ENCODE results near the gene THBS3. TPM values are rescaled to one million over a fixed set of nuclear protein-coding genes. Genes with fewer than 3 reads are reported as not detected.
"Not testable (repeated sequence)": the region's sequence is repeated elsewhere in the genome, so short reads cannot be mapped to it uniquely, and the experiment has no call there.

Gene THBS3
- total RNA-seq, 1 experiment from 2014 or later = 75.4 TPM

DNA sequence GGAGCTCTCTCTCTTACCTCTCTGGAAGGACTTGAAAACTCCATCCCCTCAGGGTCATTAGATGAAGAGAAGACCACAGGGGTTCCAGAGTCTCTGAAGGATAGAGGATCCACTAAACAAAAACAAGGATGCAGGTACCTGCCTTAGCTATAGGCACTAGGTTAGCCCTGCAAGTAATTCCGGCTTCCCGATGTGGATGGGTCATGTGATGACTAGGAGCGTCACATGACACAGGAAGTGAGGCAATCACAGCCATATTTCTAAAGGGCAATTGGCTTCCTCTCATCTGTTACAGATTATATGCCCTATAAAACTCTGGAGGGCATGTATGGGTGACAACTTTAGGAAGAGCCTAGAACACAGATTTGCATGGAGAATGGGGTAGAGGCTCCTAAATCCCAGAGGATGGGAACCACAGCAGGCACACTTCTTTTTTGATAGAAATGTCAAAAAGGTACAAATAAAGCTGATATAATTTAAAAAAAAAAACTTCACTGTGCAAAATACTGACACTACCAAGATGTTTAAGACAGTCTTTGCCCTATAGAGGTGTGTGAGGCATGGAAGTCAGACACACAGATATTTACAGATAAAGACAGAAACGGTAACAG lies 33.5 kb upstream of the THBS3 start:
- DNase-seq (ENCODE audit: low spot score) = peak; percentile 92
- in situ Hi-C loops (cut with HindIII; ENCODE audit: low sequenced_read_pairs) = no loop called here

DNA sequence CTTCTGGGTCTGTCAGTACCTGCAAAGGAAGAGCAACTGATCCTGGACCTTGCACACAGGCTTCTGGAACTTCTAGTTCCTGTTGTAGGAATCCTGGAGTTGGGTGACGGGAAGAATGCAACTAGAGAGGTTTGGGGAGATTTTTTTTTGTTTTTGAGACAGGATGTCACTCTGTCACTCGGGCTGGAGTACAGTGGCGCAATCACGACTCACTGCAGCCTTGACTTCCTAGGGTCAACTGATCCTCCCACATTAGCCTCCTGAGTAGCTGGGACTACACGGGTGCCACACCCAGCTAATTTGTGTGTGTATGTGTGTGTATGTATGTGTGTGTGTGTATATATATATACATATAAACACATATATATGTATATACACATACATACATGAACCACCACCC lies 28.8 kb upstream of the THBS3 start:
- in situ Hi-C loops (cut with HindIII; ENCODE audit: low sequenced_read_pairs) = no loop called here

DNA sequence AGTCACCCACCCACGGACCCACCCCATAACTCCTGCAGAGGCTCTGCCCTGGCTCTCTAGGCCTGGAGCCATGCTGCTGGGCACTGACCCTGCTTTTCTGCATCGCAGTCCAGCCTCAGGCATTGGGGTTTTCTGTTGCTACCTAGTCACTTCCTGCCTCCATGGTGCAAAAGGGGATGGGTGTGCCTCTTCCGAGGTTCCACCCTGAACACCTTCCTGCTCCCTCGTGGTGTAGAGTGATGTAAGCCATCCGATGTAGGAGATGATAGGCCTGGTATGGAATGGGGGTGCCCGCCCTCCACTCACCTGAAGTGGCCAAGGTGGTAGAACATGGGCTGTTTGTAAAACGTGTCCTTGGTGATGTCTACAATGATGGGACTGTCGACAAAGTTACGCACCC lies 27.7 kb upstream of the THBS3 start:
- DNase-seq (ENCODE audit: low spot score); in situ Hi-C loops (cut with HindIII; ENCODE audit: low sequenced_read_pairs): not testable (repeated sequence)

More for the DNA sequence above, 28.8 kb upstream of the THBS3 start:
- DNase-seq (ENCODE audit: low spot score) = no peak

DNA sequence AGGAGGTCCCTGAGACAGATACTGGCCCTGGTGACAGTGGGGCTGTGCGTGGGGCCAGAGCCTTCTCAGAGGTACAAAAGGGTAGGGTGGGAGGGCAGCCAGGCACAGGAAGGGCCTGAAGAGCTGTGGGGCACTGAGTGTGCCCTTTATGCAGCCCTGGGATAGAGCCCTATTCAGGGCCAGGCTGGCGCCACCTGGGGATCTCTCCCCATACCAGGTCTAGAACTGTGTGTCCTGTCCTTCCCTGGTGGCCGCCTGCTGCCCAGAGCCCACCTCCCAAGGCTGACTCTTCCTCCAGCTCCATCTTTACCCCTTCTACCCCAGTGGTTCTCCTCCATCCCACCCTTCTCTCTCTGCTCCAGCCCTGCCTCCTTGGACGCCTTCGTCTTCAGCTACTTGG lies 25.8 kb upstream of the THBS3 start:
- DNase-seq (ENCODE audit: low spot score); in situ Hi-C loops (cut with HindIII; ENCODE audit: low sequenced_read_pairs): not testable (repeated sequence)

DNA sequence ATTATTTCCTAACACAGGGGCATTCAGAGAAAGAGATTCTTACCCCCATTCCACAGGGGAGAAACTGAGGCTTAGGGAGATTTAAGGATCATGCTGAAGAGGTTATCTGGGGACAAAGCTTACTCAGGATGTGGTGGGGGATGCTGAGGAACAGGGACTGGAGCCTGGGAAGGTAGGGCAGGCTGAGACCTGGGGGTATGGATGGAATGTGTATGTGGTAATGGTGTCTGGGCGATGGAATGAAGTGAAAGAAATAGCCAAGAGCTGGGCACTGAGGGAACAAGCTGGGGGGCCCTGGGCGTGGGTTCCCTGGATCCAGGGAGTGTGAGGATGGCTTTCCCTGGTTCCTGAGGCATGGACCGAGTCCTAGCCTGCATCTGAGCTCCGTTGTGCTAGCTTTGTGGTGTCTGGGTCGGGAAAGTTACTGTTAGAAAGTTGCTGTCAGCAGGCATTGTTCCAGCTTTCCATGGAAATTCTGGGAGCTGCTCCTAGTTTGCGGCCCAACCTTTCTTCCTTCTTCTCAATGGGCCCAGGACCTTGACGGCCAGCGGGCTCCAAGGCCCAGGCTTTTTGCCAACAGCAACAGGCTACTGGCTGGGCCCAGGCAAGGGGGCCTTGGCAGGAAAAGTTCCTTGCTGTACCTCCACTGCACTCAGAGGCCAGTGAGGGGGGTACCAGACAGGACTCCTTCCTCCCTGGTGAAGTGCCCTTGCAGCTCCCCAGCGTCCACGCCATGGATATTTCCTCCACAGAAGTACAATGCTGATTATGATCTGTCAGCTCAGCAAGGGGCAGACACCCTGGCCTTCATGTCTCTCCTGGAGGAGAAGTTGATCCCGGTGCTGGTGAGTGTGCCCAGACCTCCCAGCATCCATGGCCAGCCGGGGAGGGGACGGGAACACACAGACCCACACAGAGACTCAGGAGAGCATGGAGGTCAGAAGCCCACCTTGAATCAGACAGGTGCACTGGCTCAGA lies 24.6 kb upstream of the THBS3 start:
- in situ Hi-C loops (cut with HindIII; ENCODE audit: low sequenced_read_pairs); DNase-seq (ENCODE audit: low spot score): not testable (repeated sequence)

DNA sequence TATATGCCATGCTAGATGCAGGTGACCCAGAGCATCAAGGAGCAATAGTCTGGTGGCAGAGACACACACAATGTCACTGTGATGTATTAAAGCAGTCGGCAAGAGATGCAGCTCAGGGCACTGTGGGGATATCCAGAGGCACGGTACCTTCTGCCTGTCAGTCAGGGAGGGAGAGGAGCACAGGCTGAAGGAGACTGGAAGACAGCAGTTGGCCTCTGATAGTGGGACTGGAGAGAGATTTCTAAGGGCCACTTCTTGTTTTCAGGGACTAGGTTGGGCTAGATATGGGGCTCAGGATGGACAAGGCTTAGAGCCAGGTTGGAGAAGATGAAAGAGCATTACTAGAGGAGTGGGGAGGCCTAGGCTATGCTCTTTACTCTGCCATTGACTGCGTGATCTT lies 23.6 kb upstream of the THBS3 start:
- DNase-seq (ENCODE audit: low spot score) = not testable (repeated sequence)

DNA sequence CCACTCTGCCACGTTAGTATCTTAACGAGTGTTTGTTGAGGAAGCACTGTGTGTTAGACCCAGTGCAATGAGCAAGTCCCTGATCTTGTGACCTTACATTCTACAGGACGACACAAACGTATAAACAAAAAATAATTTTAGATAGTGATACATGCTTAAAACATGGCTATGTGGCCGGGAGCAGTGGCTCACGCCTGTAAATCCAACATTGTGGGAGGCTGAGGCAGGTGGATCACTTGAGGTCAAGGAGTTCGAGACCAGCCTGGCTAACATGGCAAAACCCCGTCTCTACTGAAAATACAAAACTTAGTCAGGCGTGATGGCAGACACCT lies 20.4 kb upstream of the THBS3 start:
- DNase-seq (ENCODE audit: low spot score) = no peak
- in situ Hi-C loops (cut with HindIII; ENCODE audit: low sequenced_read_pairs) = no loop called here

More for the DNA sequence above, 23.6 kb upstream of the THBS3 start:
- in situ Hi-C loops (cut with HindIII; ENCODE audit: low sequenced_read_pairs) = not testable (repeated sequence)

DNA sequence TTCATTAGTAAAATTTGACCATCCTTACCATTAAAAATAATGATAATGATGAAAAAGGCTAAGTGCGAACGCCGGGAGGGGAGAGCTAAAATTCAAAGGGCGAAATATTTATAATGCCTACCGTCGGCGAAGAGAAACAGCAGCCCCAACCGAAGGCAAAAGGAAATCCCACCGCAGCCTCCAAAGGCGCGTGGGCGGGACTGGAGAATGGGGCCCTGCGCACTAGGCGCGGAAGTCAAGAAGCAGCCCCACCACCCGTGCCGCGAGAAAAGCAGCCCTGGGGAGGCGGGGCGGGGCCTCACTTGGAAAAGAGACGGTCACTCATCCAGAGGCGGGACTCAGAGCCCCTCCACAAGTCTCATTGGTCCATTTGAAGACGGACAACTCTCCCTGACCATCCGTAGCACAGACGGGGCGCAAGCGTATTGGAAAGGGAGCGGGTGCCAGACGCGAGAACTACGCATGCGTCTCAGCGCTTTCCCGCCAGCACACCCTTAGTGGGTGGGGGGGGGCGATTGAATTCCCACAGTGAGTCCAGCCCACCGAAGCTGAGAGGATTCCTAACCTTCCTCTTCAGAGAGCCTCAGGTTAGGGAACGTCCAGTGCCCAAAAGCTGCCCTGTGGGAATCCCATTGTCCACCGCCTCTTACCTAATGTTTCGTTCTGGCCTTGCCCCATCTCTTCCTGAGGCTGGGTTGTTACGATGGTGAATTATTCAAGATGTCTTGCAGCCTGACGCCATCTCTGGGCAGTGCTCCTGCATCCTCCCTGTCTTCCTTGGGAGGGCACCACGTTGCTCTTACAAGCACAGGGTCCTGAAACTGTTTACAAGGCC lies 19.8 kb upstream of the THBS3 start:
- peak; percentile 99 for DNase-seq (ENCODE audit: low spot score)
- in situ Hi-C loops (cut with HindIII; ENCODE audit: low sequenced_read_pairs) = no loop called here

DNA sequence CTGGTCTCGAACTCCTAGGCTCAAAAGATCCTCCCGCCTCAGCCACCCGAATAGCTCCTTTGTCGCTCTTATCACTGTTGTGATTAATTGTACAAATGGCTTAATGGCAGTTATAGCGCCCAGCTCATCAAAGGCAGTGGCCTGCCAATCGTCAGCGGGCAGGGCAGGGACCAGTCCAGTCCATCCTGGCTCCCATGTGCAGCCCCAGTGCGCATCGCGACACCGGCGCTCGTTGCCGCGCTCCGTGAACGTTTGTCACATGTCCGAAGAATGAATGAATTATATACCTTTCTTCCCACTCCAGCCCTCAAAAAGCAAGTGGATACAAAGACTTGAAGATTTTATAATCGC lies 19.2 kb upstream of the THBS3 start:
- DNase-seq (ENCODE audit: low spot score) = peak; percentile 73
- in situ Hi-C loops (cut with HindIII; ENCODE audit: low sequenced_read_pairs) = no loop called here

DNA sequence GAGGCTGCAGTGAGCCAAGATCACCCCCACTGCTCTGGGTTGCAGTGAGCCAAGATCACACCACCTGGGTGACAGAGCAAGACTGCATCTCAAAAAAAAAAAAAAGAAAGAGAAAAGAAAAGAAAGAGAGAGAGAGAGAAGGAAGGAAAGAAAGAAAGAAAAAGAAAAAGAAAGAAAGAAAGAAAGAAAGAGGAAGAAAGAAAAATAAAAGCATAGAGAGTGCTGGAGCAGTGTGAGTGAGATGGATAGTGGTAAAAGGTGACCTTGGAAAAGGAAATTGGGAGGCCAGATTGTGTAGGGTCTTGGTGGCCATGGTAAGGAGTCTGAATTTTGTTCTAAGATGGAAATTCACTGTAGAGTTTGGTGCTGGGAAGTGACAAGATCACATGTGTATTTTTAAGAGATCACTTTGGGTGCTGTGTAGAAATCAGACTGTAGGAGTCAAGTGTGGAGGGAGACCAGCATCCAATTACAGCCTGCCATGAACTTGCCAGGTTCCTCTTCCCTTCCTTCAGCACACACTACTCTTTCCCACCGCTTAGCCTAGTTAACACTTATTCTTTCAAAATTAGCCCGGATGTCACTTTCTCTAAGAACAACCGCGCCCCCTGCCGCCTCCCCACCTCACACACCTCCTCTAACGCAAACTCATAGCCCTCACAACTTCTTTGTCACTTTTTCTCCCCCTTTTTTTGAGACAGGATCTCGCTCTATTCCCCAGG lies 18.7 kb upstream of the THBS3 start:
- in situ Hi-C loops (cut with HindIII; ENCODE audit: low sequenced_read_pairs) = no loop called here

DNA sequence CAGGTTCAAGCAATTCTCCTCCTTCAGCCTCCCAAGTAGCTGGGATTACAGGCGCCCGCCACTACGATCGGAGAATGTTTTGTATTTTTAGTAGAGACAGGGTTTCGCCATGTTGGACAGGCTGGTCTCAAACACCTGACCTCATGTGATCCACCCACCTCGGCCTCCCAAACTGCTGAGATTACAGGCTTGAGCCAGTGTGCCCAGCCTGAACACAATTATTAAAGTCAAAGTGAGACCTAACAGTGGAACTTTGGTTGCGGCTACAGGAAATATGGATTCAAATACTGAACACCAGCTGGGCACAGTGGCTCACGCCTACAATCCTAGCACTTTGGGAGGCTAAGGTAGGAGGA lies 17.7 kb upstream of the THBS3 start:
- DNase-seq (ENCODE audit: low spot score); in situ Hi-C loops (cut with HindIII; ENCODE audit: low sequenced_read_pairs): not testable (repeated sequence)

More for the DNA sequence above, 18.7 kb upstream of the THBS3 start:
- peak; percentile 78 for DNase-seq (ENCODE audit: low spot score)

DNA sequence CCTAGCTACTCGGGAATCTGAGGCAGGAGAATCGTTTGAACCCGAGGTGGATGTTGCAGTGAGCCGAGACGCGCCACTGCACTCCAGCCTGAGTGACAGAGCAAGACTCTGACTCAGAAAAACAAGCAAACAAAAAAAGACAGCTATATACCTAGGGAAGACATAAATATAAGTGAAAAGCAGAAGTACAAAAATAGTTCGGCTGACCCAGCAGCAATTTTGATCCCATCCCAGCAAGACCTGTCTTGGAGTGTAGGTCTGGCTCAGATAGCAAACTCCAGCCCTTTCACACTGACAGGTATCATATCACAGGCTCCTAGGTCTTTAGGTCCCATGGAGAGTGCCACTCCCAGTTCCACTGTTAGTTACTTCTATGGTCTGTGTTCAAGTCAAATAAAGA lies 15.3 kb upstream of the THBS3 start:
- DNase-seq (ENCODE audit: low spot score) = no peak
- in situ Hi-C loops (cut with HindIII; ENCODE audit: low sequenced_read_pairs) = no loop called here

DNA sequence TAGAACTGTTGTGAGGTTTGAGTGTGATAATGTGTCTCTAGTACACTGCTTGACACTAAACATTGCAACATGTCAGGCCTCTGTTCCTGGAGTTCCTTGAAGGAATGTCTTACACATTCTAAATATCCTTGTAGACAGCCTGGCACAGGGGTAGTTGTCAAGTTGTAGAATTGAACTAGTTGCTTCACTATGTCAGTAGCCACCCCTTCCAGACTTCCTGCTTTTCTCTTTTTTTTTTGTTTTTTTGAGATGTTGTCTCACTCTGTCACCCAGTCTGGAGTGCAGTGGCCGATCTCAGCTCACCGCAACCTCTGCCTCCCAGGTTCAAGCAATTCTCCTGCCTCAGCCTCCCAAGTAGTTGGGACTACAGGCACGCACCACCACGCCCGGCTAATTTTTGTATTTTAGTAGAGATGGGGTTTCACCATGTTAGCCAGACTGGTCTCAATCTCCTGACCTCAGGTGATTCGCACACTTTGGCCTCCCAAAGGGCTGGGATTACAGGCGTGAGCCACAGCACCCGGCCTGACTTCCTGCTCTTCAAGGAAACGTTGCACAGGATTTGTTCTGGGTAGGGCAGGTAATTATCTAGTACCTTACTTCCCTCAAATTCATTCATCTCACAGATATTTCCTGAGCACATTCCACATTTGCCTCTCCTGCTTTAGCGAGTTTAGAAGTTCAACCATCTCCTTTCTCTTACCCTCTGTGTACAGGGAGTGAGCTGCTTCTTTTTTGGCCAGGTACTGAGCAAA lies 12.7 kb upstream of the THBS3 start:
- in situ Hi-C loops (cut with HindIII; ENCODE audit: low sequenced_read_pairs); DNase-seq (ENCODE audit: low spot score): not testable (repeated sequence)

DNA sequence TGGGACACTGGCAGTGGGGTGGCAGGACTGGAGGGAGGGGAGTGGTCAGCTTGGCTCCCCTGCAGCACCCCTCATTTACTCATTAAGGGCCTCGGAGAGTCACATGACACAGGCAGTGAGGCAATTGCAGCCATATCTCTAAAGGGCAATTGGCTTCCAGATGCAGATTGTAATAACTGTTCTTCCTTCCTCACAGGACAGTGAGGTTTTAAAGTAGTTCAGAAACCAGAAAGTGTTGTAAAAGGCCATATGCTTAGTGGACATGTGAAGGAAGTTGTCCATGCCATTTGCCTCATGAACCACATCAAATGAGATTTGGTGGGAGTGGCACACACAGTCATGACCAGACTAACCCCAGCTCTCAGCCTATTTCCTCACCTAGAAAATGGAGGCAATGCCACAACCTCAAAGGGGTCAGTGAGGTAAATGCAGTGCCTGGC lies 11.9 kb upstream of the THBS3 start:
- DNase-seq (ENCODE audit: low spot score) = peak; percentile 83
- in situ Hi-C loops (cut with HindIII; ENCODE audit: low sequenced_read_pairs) = no loop called here

DNA sequence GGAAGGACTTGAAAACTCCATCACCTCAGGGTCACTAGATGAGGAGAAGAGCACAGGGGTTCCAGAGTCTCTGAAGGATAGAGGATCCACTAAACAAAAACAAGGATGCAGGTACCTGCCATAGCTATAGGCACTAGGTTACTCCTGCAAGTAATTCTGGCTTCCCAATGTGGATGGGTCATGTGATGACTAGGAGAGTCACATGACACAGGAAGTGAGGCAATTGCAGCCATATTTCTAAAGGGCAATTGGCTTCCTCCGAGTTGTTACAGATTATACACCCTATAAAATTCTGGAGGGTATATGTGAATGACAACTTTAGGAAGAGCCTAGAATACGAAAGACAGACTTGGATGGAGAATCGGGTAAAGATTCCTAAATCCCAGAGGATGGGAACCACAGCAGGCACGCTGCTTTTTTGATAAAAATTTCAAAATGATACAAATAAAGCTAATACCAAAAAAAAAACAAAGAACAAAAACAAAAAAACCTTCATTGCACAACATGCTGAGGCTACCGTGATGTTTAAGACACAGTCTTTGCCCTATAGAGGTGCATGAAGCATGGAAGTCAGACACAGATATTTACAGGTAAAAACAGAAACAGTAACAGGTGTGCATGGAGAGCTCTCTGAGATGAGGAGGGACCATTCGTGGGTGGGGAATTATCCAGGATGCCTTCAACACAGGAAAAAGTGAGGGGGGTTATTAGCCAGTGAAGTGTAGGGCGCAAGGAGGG lies 11.3 kb upstream of the THBS3 start:
- in situ Hi-C loops (cut with HindIII; ENCODE audit: low sequenced_read_pairs) = no loop called here
- peak; percentile 94 for DNase-seq (ENCODE audit: low spot score)

DNA sequence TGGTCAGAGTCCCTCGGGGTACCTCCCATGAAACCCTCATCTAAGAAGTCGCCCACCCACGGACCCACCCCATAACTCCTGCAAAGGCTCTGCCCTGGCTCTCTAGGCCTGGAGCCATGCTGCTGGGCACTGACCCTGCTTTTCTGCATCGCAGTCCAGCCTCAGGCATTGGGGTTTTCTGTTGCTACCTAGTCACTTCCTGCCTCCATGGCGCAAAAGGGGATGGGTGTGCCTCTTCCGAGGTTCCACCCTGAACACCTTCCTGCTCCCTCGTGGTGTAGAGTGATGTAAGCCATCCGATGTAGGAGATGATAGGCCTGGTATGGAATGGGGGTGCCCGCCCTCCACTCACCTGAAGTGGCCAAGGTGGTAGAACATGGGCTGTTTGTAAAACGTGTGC lies 7.0 kb upstream of the THBS3 start:
- in situ Hi-C loops (cut with HindIII; ENCODE audit: low sequenced_read_pairs); DNase-seq (ENCODE audit: low spot score): not testable (repeated sequence)

DNA sequence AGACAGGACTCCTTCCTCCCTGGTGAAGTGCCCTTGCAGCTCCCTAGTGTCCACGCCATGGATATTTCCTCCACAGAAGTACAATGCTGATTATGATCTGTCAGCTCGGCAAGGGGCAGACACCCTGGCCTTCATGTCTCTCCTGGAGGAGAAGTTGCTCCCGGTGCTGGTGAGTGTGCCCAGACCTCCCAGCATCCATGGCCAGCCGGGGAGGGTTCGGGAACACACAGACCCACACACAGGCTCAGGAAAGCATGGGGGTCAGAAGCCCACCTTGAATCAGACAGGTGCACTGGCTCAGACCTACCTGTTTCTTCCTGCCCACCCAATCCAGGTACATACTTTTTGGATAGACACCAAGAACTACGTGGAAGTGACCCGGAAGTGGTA lies 4.3 kb upstream of the THBS3 start:
- in situ Hi-C loops (cut with HindIII; ENCODE audit: low sequenced_read_pairs); DNase-seq (ENCODE audit: low spot score): not testable (repeated sequence)
